ENCODE measurements around the gene RBMS3.
A peak's percentile ranks its signal among the peaks of the same experiment; 100 is the strongest.

The RBMS3 gene

DNA sequence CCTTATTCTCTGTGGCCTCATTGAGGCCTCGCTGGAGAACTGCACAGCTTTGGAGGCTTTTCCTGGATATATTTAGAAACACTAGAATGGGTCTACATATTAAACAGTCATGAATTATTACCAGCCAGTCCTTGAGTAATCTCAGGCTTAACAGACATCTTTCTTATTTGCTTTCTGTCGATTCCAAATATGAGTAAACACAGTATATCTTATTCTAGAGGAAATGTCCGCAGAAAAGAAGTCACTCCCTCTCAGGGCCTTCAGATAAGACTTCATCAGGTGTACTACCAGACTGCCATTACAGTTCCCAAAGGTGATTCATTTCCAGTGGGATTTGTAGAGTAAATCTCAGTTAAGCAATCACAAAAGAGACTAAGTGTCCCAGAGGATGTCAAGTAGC, 310.7 kb downstream of the RBMS3 start:
- Histone ChIP-seq H3K27me3 (ENCODE audit: control insufficient read depth, insufficient read depth, low read length) (no peaks in the 10 kb centered on the region), H3K4me2 (ENCODE audit: low read length) (no peak overlapping the region), H3K4me1 (ENCODE audit: control insufficient read depth, insufficient read depth, low read length) (no peaks in the 10 kb centered on the region), H3K4me3 (ENCODE audit: low read length) (no peak overlapping the region), H3K9me3 (replicated peaks; ENCODE audit: low read length) (no peaks in the 10 kb centered on the region), H3K36me3 (ENCODE audit: insufficient read depth, low read length) (peaks cover 6% of the 10 kb centered on the region), H3K9ac (ENCODE audit: low read depth, low read length) (no peak overlapping the region)

DNA sequence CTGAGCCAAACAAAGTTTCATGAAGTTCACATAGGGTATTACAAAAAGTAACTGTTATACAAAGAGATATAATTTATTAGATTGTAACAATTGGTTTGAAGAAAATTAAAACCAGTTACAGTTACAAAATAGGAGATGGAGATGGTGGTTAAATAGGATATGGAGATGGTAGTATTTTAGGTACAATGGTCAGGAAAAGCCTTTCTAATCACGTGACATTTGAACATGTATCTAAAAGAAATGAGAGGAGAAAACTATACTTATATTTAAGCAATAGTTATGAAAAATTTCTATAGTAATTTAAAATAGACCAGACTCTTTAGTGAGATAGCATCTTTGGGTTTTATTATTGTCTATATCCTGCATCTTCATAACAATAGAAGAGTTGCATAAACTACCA, 312.9 kb downstream of the RBMS3 start:
- Histone ChIP-seq H3K4me2 (ENCODE audit: low read length) (no peak overlapping the region), H3K4me3 (ENCODE audit: low read length) (no peak overlapping the region), H3K36me3 (ENCODE audit: insufficient read depth, low read length) (peaks cover 6% of the 10 kb centered on the region), H3K4me1 (ENCODE audit: control insufficient read depth, insufficient read depth, low read length) (no peaks in the 10 kb centered on the region), H3K27me3 (ENCODE audit: control insufficient read depth, insufficient read depth, low read length) (no peaks in the 10 kb centered on the region), H3K9me3 (replicated peaks; ENCODE audit: low read length) (no peaks in the 10 kb centered on the region), H3K9ac (ENCODE audit: low read depth, low read length) (no peak overlapping the region)

GRCh38 chr3:29594261-29594660, 313.4 kb downstream of the RBMS3 start:
- H3K9ac ChIP-seq (ENCODE audit: low read depth, low read length), result no peak overlapping the region
- H3K9me3 ChIP-seq (replicated peaks; ENCODE audit: low read length), result no peaks in the 10 kb centered on the region
- no peaks in the 10 kb centered on the region for H3K4me1 ChIP-seq (ENCODE audit: control insufficient read depth, insufficient read depth, low read length)
- H3K36me3 ChIP-seq (ENCODE audit: insufficient read depth, low read length), result peaks cover 6% of the 10 kb centered on the region
- no peak overlapping the region for H3K4me2 ChIP-seq (ENCODE audit: low read length)
- H3K4me3 ChIP-seq (ENCODE audit: low read length), result no peak overlapping the region
- no peaks in the 10 kb centered on the region for H3K27me3 ChIP-seq (ENCODE audit: control insufficient read depth, insufficient read depth, low read length)

DNA sequence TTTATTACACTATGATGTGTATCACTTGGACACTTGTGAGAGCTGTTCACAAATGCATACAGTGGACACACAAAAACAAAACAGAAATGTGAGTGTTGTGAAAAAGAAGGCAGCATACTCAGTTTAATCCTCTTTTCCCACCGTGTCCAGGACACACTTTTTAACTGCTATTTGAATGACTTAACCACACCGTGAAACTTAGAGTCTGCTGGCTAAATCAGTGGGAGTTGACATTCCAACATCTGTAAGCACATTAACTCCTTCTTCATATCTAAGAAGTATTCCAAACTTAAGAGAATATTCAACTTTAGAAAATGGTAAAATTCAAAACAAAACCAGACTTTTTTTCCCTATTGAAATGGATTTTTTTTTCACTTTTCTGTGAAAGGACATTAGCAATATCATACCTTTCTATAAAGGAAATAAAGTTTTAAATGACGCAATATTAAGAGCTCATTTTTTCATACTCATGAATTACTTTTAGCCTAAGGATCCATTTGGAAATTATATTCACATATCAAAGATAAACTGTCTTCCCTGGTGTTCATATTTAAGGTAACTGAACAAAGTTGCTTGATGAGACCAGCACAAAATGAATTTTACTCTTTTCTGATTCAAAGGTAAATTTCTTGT, 316.6 kb downstream of the RBMS3 start:
- H3K4me2 ChIP-seq (ENCODE audit: low read length), result peak overlapping the region; percentile 6
- H3K9ac ChIP-seq (ENCODE audit: low read depth, low read length), result no peak overlapping the region
- no peaks in the 10 kb centered on the region for H3K36me3 ChIP-seq (ENCODE audit: insufficient read depth, low read length)
- H3K27me3 ChIP-seq (ENCODE audit: control insufficient read depth, insufficient read depth, low read length), result no peaks in the 10 kb centered on the region
- H3K9me3 ChIP-seq (replicated peaks; ENCODE audit: low read length), result no peaks in the 10 kb centered on the region
- no peaks in the 10 kb centered on the region for H3K4me1 ChIP-seq (ENCODE audit: control insufficient read depth, insufficient read depth, low read length)
- H3K4me3 ChIP-seq (ENCODE audit: low read length), result no peak overlapping the region

DNA sequence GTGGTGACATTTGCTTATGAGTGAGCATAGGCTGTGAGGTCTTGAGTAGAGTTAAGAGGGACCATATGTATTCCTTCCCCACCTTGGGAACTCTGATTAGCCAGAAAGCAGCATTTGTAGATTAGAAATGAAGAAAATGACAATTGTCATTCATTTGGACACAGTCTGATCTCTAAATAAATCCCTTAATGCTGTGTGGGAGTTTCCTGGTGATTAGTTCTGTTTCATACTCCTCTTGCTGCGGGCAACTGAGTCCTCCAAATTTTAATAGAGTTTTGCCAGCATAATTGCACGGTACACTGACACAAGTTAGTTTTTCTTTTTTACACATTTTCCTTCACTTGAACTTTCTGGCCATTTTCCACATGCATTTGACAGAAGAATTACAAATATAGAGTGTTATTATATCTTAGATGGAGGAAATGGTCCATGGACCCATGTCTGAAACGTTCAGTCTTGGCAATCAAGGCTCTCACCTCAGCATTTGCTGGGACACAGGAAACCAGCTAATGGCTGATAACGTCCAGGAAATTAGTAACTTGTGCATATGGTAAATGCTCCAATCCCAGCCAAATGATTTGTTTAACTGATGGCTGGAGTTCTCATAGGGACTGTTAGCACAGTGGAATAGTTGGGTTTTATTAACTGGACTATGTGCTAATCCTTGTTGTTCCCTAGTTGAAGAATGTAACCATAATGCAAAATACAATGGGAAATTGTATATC, 321.2 kb downstream of the RBMS3 start:
- Histone ChIP-seq H3K36me3 (ENCODE audit: insufficient read depth, low read length) (no peaks in the 10 kb centered on the region), H3K9me3 (replicated peaks; ENCODE audit: low read length) (no peaks in the 10 kb centered on the region), H3K4me1 (ENCODE audit: control insufficient read depth, insufficient read depth, low read length) (peaks cover 11% of the 10 kb centered on the region), H3K27me3 (ENCODE audit: control insufficient read depth, insufficient read depth, low read length) (no peaks in the 10 kb centered on the region), H3K4me3 (ENCODE audit: low read length) (no peak overlapping the region), H3K4me2 (ENCODE audit: low read length) (no peak overlapping the region), H3K9ac (ENCODE audit: low read depth, low read length) (no peak overlapping the region)

GRCh38 chr3:29605845-29606244, 325.0 kb downstream of the RBMS3 start:
- no peak overlapping the region for H3K9ac ChIP-seq (ENCODE audit: low read depth, low read length)
- no peak overlapping the region for H3K4me3 ChIP-seq (ENCODE audit: low read length)
- no peaks in the 10 kb centered on the region for H3K36me3 ChIP-seq (ENCODE audit: insufficient read depth, low read length)
- no peaks in the 10 kb centered on the region for H3K27me3 ChIP-seq (ENCODE audit: control insufficient read depth, insufficient read depth, low read length)
- H3K4me2 ChIP-seq (ENCODE audit: low read length), result no peak overlapping the region
- H3K9me3 ChIP-seq (replicated peaks; ENCODE audit: low read length), result no peaks in the 10 kb centered on the region
- peaks cover 11% of the 10 kb centered on the region for H3K4me1 ChIP-seq (ENCODE audit: control insufficient read depth, insufficient read depth, low read length)

- Histone ChIP-seq H3K4me1 (ENCODE audit: control insufficient read depth, insufficient read depth, low read length) (peaks cover 11% of the 10 kb centered on the region), H3K9me3 (replicated peaks; ENCODE audit: low read length) (no peaks in the 10 kb centered on the region), H3K9ac (ENCODE audit: low read depth, low read length) (no peak overlapping the region), H3K4me2 (ENCODE audit: low read length) (no peak overlapping the region), H3K27me3 (ENCODE audit: control insufficient read depth, insufficient read depth, low read length) (no peaks in the 10 kb centered on the region), H3K4me3 (ENCODE audit: low read length) (no peak overlapping the region), H3K36me3 (ENCODE audit: insufficient read depth, low read length) (no peaks in the 10 kb centered on the region)
These were observed 325.5 kb downstream of the RBMS3 start for GRCh38 chr3:29606416-29606815.

GRCh38 chr3:29608414-29609327, 327.8 kb downstream of the RBMS3 start:
- Histone ChIP-seq H3K4me1 (ENCODE audit: control insufficient read depth, insufficient read depth, low read length) (peaks cover 11% of the 10 kb centered on the region), H3K27me3 (ENCODE audit: control insufficient read depth, insufficient read depth, low read length) (no peaks in the 10 kb centered on the region), H3K9me3 (replicated peaks; ENCODE audit: low read length) (no peaks in the 10 kb centered on the region), H3K4me2 (ENCODE audit: low read length) (no peak overlapping the region), H3K4me3 (ENCODE audit: low read length) (no peak overlapping the region), H3K36me3 (ENCODE audit: insufficient read depth, low read length) (no peaks in the 10 kb centered on the region), H3K9ac (ENCODE audit: low read depth, low read length) (no peak overlapping the region)

- no peak overlapping the region for H3K4me3 ChIP-seq (ENCODE audit: low read length)
- no peak overlapping the region for H3K9ac ChIP-seq (ENCODE audit: low read depth, low read length)
- H3K9me3 ChIP-seq (replicated peaks; ENCODE audit: low read length), result no peaks in the 10 kb centered on the region
- no peaks in the 10 kb centered on the region for H3K36me3 ChIP-seq (ENCODE audit: insufficient read depth, low read length)
- H3K4me1 ChIP-seq (ENCODE audit: control insufficient read depth, insufficient read depth, low read length), result peaks cover 11% of the 10 kb centered on the region
- H3K4me2 ChIP-seq (ENCODE audit: low read length), result no peak overlapping the region
- no peaks in the 10 kb centered on the region for H3K27me3 ChIP-seq (ENCODE audit: control insufficient read depth, insufficient read depth, low read length)
These were observed 328.5 kb downstream of the RBMS3 start for GRCh38 chr3:29609328-29609811.

- no peak overlapping the region for H3K9ac ChIP-seq (ENCODE audit: low read depth, low read length)
- no peaks in the 10 kb centered on the region for H3K27me3 ChIP-seq (ENCODE audit: control insufficient read depth, insufficient read depth, low read length)
- H3K9me3 ChIP-seq (replicated peaks; ENCODE audit: low read length), result no peaks in the 10 kb centered on the region
- no peaks in the 10 kb centered on the region for H3K36me3 ChIP-seq (ENCODE audit: insufficient read depth, low read length)
- H3K4me1 ChIP-seq (ENCODE audit: control insufficient read depth, insufficient read depth, low read length), result peaks cover 9% of the 10 kb centered on the region
- H3K4me2 ChIP-seq (ENCODE audit: low read length), result no peak overlapping the region
- H3K4me3 ChIP-seq (ENCODE audit: low read length), result no peak overlapping the region
These were observed 329.9 kb downstream of the RBMS3 start for GRCh38 chr3:29610781-29611180.

GRCh38 chr3:29611252-29611651, 330.4 kb downstream of the RBMS3 start:
- H3K4me2 ChIP-seq (ENCODE audit: low read length), result no peak overlapping the region
- H3K36me3 ChIP-seq (ENCODE audit: insufficient read depth, low read length), result no peaks in the 10 kb centered on the region
- H3K9ac ChIP-seq (ENCODE audit: low read depth, low read length), result no peak overlapping the region
- H3K9me3 ChIP-seq (replicated peaks; ENCODE audit: low read length), result no peaks in the 10 kb centered on the region
- peaks cover 4% of the 10 kb centered on the region for H3K4me1 ChIP-seq (ENCODE audit: control insufficient read depth, insufficient read depth, low read length)
- no peaks in the 10 kb centered on the region for H3K27me3 ChIP-seq (ENCODE audit: control insufficient read depth, insufficient read depth, low read length)
- no peak overlapping the region for H3K4me3 ChIP-seq (ENCODE audit: low read length)
